HL-60/S4 treated with phorbol 12-myristate 13-acetate at 8.2 ng/mL for 4 days and 3 days (cell line): ENCODE data around the gene FGFR2.

ENCODE experiments used
- in situ Hi-C: fragments of 300-500 bp; cut with MboI; formaldehyde crosslinking; loops from 2 replicates; pipeline ENCODE4 v1.15.0; 2022; ENCODE audit warnings: low sequenced_read_pairs

Gene FGFR2

GRCh38 chr10:121459279-121459621 lies 139.0 kb downstream of the FGFR2 start:
- in situ Hi-C loops = no loop called here

DNA sequence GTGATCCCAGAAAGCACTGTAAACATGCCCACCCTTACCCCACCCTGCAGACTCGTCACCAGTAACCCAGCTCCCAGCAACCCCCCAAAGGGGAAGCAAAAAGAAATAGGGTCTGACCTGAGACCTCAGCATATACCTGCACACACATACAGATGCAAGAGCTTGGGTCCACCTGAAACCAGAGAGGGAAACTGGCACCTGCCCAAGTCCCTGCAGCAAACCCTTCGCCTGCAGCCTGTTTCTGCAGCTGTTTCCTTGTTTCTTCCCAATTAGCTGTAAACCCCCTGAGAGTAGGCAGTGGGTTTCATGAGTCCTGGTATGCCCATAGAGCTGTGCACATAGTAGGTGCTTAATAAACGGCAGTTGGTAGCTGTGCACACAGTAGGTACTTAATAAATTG lies 140.5 kb downstream of the FGFR2 start:
- in situ Hi-C loops = no loop called here

DNA sequence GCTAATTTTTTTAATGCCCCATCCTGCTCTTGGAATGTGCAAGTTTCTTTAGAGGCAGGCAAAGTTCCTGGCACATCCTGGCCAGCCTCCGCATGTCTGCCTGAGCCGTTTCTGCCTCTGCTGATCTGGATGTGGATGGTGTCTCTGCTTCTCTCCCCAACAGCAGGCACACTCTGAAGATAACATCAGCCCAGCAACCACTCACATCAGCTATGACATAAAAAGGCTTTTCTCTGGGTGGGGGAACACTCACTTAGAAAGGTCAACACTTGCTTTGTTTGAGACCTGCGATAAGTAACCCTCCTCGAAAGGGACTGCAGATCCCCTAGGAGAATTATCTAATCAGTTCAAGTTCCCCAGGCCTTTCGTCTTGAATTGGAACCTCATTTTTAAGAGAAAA lies 142.9 kb downstream of the FGFR2 start:
- in situ Hi-C loops = no loop called here

- in situ Hi-C loops = no loop called here
Observed at GRCh38 chr10:121454781-121455180, 143.5 kb downstream of the FGFR2 start.

DNA sequence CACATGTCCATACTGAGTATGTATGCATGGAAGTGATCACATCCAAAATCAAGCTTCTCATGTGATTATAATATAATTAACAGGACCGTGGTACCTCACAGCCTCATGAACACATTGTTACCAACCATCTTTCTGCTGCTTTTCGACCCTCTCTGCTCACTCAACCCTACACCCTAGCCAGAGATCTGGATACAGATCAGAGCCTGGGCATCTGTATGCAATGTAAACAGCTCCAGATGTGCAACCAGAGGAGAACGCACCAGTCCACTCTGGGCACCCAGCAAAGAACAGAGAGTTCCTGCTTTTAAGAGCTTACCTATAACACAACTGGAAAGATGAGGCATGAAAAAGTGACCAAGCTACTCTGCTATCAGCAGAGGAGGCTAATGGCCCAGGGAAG lies 145.1 kb downstream of the FGFR2 start:
- in situ Hi-C loops = no loop called here

- in situ Hi-C loops = no loop called here
Observed at GRCh38 chr10:121452581-121452980, 145.7 kb downstream of the FGFR2 start.

DNA sequence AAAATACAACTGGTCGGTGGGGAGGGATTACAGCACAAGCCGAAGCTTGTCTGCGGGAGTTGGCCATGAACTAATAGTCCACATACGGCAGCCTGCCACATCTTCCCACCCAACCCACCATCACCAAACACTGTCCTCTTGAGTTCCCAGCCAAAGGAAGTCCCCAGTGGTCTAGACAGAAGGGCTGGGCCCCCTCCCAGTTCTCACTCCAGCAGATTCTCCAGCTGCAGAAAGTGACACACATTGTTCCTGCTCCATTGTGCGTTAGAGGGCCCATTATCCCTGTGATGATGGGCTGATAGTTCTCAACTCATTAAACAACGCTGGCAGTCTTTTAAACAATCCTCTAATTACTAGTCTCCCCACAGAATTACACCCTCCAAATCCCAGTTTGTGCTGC lies 148.0 kb downstream of the FGFR2 start:
- in situ Hi-C loops = no loop called here

- in situ Hi-C loops = no loop called here
Observed at GRCh38 chr10:121449482-121449924, 148.7 kb downstream of the FGFR2 start.

GRCh38 chr10:121448766-121449421 lies 149.3 kb downstream of the FGFR2 start:
- in situ Hi-C loops = no loop called here

GRCh38 chr10:121444520-121445165 lies 153.6 kb downstream of the FGFR2 start:
- in situ Hi-C loops = no loop called here

GRCh38 chr10:121442086-121442935 lies 155.9 kb downstream of the FGFR2 start:
- in situ Hi-C loops = no loop called here

DNA sequence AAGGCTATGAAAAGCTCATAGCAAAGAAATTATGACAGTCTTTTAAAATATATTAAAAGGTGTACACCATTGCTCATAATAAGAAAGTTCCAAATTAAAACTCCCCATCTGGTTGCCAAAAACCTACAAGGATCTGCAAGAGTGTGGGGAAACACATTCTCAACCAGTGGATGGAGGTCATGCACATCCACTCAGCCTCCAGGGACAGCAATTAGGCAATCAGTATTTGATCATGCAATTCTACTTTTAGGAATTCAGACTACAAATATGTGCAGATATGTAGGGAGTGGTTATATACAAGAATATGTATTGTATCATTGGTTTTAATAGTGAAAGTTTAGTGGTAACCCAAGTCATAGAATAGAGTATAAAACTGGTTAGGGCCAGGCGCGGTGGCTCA lies 157.8 kb downstream of the FGFR2 start:
- in situ Hi-C loops = no loop called here

GRCh38 chr10:121438333-121438732 lies 159.9 kb downstream of the FGFR2 start:
- in situ Hi-C loops = no loop called here

DNA sequence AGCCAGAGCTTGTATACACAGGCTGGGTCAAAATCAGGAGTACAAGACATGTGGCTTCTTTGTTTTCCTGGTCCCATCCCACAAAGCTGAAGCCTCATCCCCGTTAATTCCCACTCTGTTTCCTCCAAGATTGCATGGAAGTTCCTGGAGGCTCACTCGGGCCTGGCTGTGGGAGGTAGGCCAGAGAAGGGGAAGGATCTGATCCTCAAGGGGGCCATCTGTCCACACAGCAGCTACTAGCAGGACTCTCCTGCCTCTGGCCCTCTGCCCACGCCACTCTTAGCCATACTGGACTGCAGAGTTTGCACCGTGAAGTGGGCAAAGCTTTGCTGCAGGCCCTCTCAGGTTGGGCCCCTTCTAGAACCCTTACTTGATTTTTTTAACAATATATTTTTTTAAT lies 160.6 kb downstream of the FGFR2 start:
- in situ Hi-C loops = no loop called here

- in situ Hi-C loops = no loop called here
Observed at GRCh38 chr10:121436630-121437341, 161.5 kb downstream of the FGFR2 start.

- in situ Hi-C loops = no loop called here
Observed at GRCh38 chr10:121436281-121436629, 162.0 kb downstream of the FGFR2 start.

DNA sequence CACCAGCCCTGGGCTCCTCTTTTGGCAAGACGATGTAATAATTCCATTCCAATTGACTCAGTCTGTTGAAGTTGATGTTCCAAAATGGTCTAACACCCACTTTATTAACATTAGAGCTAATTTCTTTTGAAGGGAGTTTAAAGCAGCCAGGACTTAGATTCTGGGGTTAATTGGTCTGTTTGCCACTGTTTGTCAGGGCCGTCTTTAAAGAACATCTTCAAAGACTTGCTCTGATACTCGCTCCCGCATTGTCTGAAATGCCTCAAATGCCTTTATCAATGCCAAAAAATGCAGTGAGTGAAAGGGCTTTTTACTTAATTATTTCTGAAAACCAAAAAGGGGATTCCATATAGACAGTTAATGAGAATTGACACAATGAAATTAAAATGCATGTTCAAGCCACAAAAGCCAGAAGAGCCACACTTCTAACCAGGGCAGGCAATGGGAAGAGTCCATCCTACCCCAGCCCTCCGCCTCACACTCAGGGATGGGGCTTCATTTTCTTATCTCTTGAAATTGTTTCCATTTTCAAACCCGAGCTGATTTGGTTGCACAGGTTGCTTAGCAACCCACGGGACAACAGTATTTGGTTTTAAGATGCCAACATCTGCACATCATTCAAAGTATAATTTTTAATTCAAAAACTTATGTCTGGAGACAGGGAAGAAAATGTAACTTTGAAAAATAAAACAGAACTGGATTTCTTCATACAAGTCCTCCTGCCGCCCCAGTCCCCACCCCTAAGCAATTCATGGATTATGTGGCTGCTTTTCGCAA lies 163.0 kb downstream of the FGFR2 start:
- in situ Hi-C loops = no loop called here

- in situ Hi-C loops = no loop called here
Observed at GRCh38 chr10:121433965-121434364, 164.3 kb downstream of the FGFR2 start.

DNA sequence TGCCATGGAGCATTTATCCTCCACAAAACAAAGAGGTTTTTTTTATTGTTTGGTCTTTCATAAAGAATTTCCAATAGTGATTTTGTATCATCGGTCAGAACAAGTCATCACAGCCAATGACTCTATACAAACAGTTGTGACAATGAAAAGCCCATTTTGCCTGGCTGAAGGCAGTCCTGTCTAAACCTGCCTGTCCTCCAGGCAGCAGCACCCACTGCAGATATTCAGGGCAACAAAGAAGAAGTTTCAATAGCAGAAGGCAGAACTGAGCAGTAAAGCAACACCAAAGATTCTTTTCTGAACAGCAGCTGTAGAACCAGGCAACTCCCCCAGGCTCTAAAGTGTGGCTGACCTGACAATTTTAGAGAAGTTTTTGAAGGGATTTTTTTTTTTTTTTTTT lies 169.4 kb downstream of the FGFR2 start:
- in situ Hi-C loops = no loop called here
